IMR-90 (cell line): ENCODE results near the gene ATG101. TPM values are rescaled to one million over a fixed set of nuclear protein-coding genes. Genes with fewer than 3 reads are reported as not detected.
A peak's percentile ranks its signal among the peaks of the same experiment; 100 is the strongest.

Source experiments
- ATAC-seq: fragments of 200-7000 bp; cut with Tn5 transposase; 2 replicates; pipeline ENCODE4 v1.9.1; 2020; ENCODE audit warnings: low read depth, mild to moderate bottlenecking, moderate library complexity
- BruUV-seq: library from RNA; stranded (reverse); fragments of 400-500 nt; replicated peaks from 2 replicates; lab custom pipeline; 2021; lab: Mats Ljungman, UMichigan
- CTCF ChIA-PET: fragments of 300-600 bp; formaldehyde crosslinking; extraction: SDS; loops from one replicate; lab custom pipeline; 2021; ENCODE audit warnings: antibody characterized with exemption; lab: Yijun Ruan, JAX
- POLR2A ChIA-PET: fragments of 300-600 bp; sonication (Branson Sonifier 250); formaldehyde crosslinking; loops from one replicate; lab custom pipeline; 2022; ENCODE audit warnings: antibody characterized with exemption; ENCODE audit not compliant: unreplicated experiment; lab: Charles Lee
- DNase-seq: peaks from one replicate; pipeline ENCODE4 v3.0.0; 2013
- H2AFZ ChIP-seq: replicated peaks from 2 replicates; pipeline ENCODE3; 2013; ENCODE audit warnings: low read length, mild to moderate bottlenecking; ENCODE audit not compliant: poor library complexity
- H2AK5ac ChIP-seq: 2 replicates; pipeline ENCODE4 v1.6.1; 2013; ENCODE audit warnings: low read depth, low read length, inconsistent platforms
- H2AK9ac ChIP-seq: replicated peaks from 2 replicates; pipeline ENCODE3; 2013; ENCODE audit warnings: mild to moderate bottlenecking, low read depth, low read length, moderate library complexity; ENCODE audit not compliant: poor library complexity
- H2BK120ac ChIP-seq: 2 replicates; pipeline ENCODE4 v1.6.1; 2013; ENCODE audit warnings: low read depth, low read length, inconsistent platforms
- H2BK15ac ChIP-seq: 3 replicates; pipeline ENCODE4 v1.6.1; 2013; ENCODE audit warnings: low read depth, low read length, inconsistent platforms
- H2BK20ac ChIP-seq: 2 replicates; pipeline ENCODE4 v1.6.1; 2013; ENCODE audit warnings: low read depth, mild to moderate bottlenecking, inconsistent platforms, low read length, moderate library complexity
- H2BK5ac ChIP-seq: 2 replicates; pipeline ENCODE4 v1.6.1; 2013; ENCODE audit warnings: mild to moderate bottlenecking, low read depth, low read length, inconsistent platforms; ENCODE audit not compliant: poor library complexity, severe bottlenecking
- H3K14ac ChIP-seq: replicated peaks from 2 replicates; pipeline ENCODE4 v1.6.1; 2013; ENCODE audit warnings: low read depth, low read length, inconsistent platforms
- H3K18ac ChIP-seq: 2 replicates; pipeline ENCODE4 v1.6.1; 2013; ENCODE audit warnings: low read depth, low read length, control low read depth
- H3K23ac ChIP-seq: 2 replicates; pipeline ENCODE4 v1.6.1; 2013; ENCODE audit warnings: low read depth, low read length, inconsistent platforms
- H3K27ac ChIP-seq: 2 replicates; pipeline ENCODE4 v1.5.1; 2013; ENCODE audit warnings: mild to moderate bottlenecking, control low read depth, low read length; ENCODE audit not compliant: insufficient read depth
- H3K27me3 ChIP-seq: 2 replicates; pipeline ENCODE4 v1.6.1; 2013; ENCODE audit warnings: low read length; ENCODE audit not compliant: control insufficient read depth, insufficient read depth
- H3K36me3 ChIP-seq: 2 replicates; pipeline ENCODE4 v1.6.1; 2013; ENCODE audit warnings: low read length, mixed read lengths; ENCODE audit not compliant: control insufficient read depth, insufficient read depth
- H3K4ac ChIP-seq: 2 replicates; pipeline ENCODE4 v1.6.1; 2013; ENCODE audit warnings: low read depth, low read length, inconsistent platforms
- H3K4me1 ChIP-seq: 2 replicates; pipeline ENCODE4 v1.6.1; 2013; ENCODE audit warnings: low read length, mixed read lengths; ENCODE audit not compliant: control insufficient read depth, insufficient read depth
- H3K4me2 ChIP-seq: 2 replicates; pipeline ENCODE4 v1.6.1; 2013; ENCODE audit warnings: low read depth, mild to moderate bottlenecking, control low read depth, low read length, moderate library complexity
- H3K4me3 ChIP-seq: 2 replicates; pipeline ENCODE4 v1.5.1; 2013; ENCODE audit warnings: low read depth, mild to moderate bottlenecking, control low read depth, low read length, moderate library complexity; ENCODE audit not compliant: insufficient read depth
- H3K56ac ChIP-seq: 2 replicates; pipeline ENCODE4 v1.6.1; 2013; ENCODE audit warnings: low read length, inconsistent platforms; ENCODE audit not compliant: insufficient read depth; ENCODE audit errors: extremely low read depth
- H3K79me1 ChIP-seq, 2 experiments: 2 replicates each; pipeline ENCODE4 v1.6.1; 2013; ENCODE audit warnings: low read length in 2 of 2, inconsistent platforms in 1 of 2, low read depth in 1 of 2
- H3K9ac ChIP-seq: 2 replicates; pipeline ENCODE4 v1.6.1; 2013; ENCODE audit warnings: low read depth, low read length, control low read depth
- H3K9me1 ChIP-seq: 2 replicates; pipeline ENCODE4 v1.6.1; 2013; ENCODE audit warnings: low read length, inconsistent platforms; ENCODE audit not compliant: insufficient read depth
- H3K9me3 ChIP-seq: 2 replicates; pipeline ENCODE4 v1.6.1; 2013; ENCODE audit warnings: low read length; ENCODE audit not compliant: control insufficient read depth, insufficient read depth
- H4K20me1 ChIP-seq: 2 replicates; pipeline ENCODE4 v1.6.1; 2013; ENCODE audit warnings: low read length, inconsistent platforms; ENCODE audit not compliant: insufficient read depth
- H4K5ac ChIP-seq: 2 replicates; pipeline ENCODE4 v1.6.1; 2013; ENCODE audit warnings: mild to moderate bottlenecking, low read depth, low read length, control low read depth
- H4K8ac ChIP-seq, 2 experiments: 2 replicates each; pipeline ENCODE4 v1.6.1; 2013; ENCODE audit warnings: low read depth in 2 of 2, low read length in 2 of 2, control low read depth in 1 of 2, inconsistent platforms in 1 of 2
- H4K91ac ChIP-seq: 2 replicates; pipeline ENCODE4 v1.6.1; 2013; ENCODE audit warnings: low read depth, low read length, inconsistent platforms; ENCODE audit not compliant: insufficient read depth
- BHLHE40 ChIP-seq: fragments of 150-350 bp; IDR thresholded peaks from 2 replicates; pipeline ENCODE4 v1.6.1; 2016; ENCODE audit warnings: mild to moderate bottlenecking, low read depth, low read length
- CEBPB ChIP-seq: IDR thresholded peaks from 2 replicates; pipeline ENCODE4 v1.6.1; 2012; ENCODE audit warnings: low read depth, low read length, improper control_type of control experiment
- CHD1 ChIP-seq: IDR thresholded peaks from 2 replicates; pipeline ENCODE4 v1.6.1; 2012; ENCODE audit warnings: low read depth, low read length, improper control_type of control experiment
- CTCF ChIP-seq: conservative IDR thresholded peaks from 2 replicates; pipeline ENCODE4 v1.5.1; 2012; ENCODE audit warnings: mild to moderate bottlenecking, low read depth, low read length, improper control_type of control experiment
- ELK1 ChIP-seq: fragments of 150-350 bp; IDR thresholded peaks from 2 replicates; pipeline ENCODE4 v1.6.1; 2016; ENCODE audit warnings: low read depth, mild to moderate bottlenecking, low read length, moderate library complexity, borderline replicate concordance
- FOS ChIP-seq: fragments of 150-350 bp; IDR thresholded peaks from 2 replicates; pipeline ENCODE4 v1.6.1; 2016; ENCODE audit warnings: low read depth, low read length
- MAFK ChIP-seq: IDR thresholded peaks from 2 replicates; pipeline ENCODE4 v1.6.1; 2012; ENCODE audit warnings: low read depth, low read length, improper control_type of control experiment
- MAZ ChIP-seq: IDR thresholded peaks from 2 replicates; pipeline ENCODE4 v1.6.1; 2012; ENCODE audit warnings: low read depth, mild to moderate bottlenecking, low read length, improper control_type of control experiment, moderate library complexity, borderline replicate concordance
- MXI1 ChIP-seq: IDR thresholded peaks from 2 replicates; pipeline ENCODE4 v1.6.1; 2012; ENCODE audit warnings: low read depth, mild to moderate bottlenecking, low read length, moderate library complexity, borderline replicate concordance
- NFE2L2 ChIP-seq: fragments of 150-350 bp; IDR thresholded peaks from 2 replicates; pipeline ENCODE4 v1.6.1; 2016; ENCODE audit warnings: low read depth, mild to moderate bottlenecking, low read length
- POLR2A ChIP-seq: IDR thresholded peaks from 2 replicates; pipeline ENCODE4 v1.6.1; 2012; ENCODE audit warnings: mild to moderate bottlenecking, low read depth, low read length
- RAD21 ChIP-seq: IDR thresholded peaks from 2 replicates; pipeline ENCODE4 v1.6.1; 2012; ENCODE audit warnings: low read length, improper control_type of control experiment
- RCOR1 ChIP-seq: IDR thresholded peaks from 2 replicates; pipeline ENCODE4 v1.6.1; 2012; ENCODE audit warnings: mild to moderate bottlenecking, low read length, improper control_type of control experiment; ENCODE audit not compliant: insufficient replicate concordance
- SMC3 ChIP-seq: fragments of 150-350 bp; IDR thresholded peaks from 2 replicates; pipeline ENCODE4 v1.6.1; 2016; ENCODE audit warnings: low read depth, mild to moderate bottlenecking, antibody characterized with exemption, low read length, moderate library complexity
- WGBS, 2 experiments: methylation state at CpG; one replicate each; pipeline versions ENCODE4 v1.1.5 to v1.1.7; 2013; ENCODE audit warnings: missing lambda C conversion rate in 2 of 2; ENCODE audit not compliant: insufficient read length in 1 of 2; ENCODE audit errors: extremely low coverage in 2 of 2; 5-methylcytosine and 5-hydroxymethylcytosine counted together
- dilution Hi-C: fragments of 300-500 bp; cut with HindIII; formaldehyde crosslinking; loops from one replicate; pipeline ENCODE4 v1.14.3; 2018; ENCODE audit warnings: low sequenced_read_pairs; ENCODE audit not compliant: unreplicated experiment
- in situ Hi-C: fragments of 300-500 bp; cut with MboI; formaldehyde crosslinking; loops from 3 replicates; pipeline ENCODE4 v1.14.3; 2019; ENCODE audit warnings: low sequenced_read_pairs, inconsistent platforms, mixed read lengths
- intact Hi-C: fragments of 100-400 bp; cut with micrococcal nuclease; formaldehyde crosslinking; loops from 2 replicates; pipeline ENCODE4 v1.10.0; 2022
- polyA plus RNA-seq, 3 experiments: library from polyadenylated mRNA; depleted of rRNA; stranded (reverse); fragments of >200 nt; gene quantifications; 2 replicates each; pipeline ENCODE4 v1.2.3, GENCODE V29; 2012; ENCODE audit warnings: low replicate concordance in 1 of 3
- total RNA-seq: library from RNA; depleted of rRNA; stranded (reverse); fragments of >200 nt; gene quantifications from 2 replicates; pipeline ENCODE4 v1.2.3, GENCODE V29; 2012

ATG101 gene
- total and polyA plus RNA-seq, 2 of the 4 experiments (the other 2 are of a cell fraction), result 93.9 to 167 TPM

- Histone ChIP-seq H4K91ac (peak within 1 kb of the TSS; percentile 43), H3K9ac (peak within 1 kb of the TSS; percentile 89), H4K8ac (peak within 1 kb of the TSS; percentile 68 to 84), H2AK5ac (peak within 1 kb of the TSS; percentile 88), H2AK9ac (peak within 1 kb of the TSS; percentile 68), H3K9me3 (no peaks in the 10 kb centered on the region), H3K27me3 (no peaks in the 10 kb centered on the region), H3K4me3 (peak within 1 kb of the TSS; percentile 97), H3K4me1 (peaks cover 18% of the 10 kb centered on the region), H3K4ac (peak within 1 kb of the TSS; percentile 77), H3K36me3 (peaks cover 15% of the 10 kb centered on the region), H2BK5ac (peak within 1 kb of the TSS; percentile 95), H3K4me2 (peak within 1 kb of the TSS; percentile 88), H2BK15ac (peak within 1 kb of the TSS; percentile 59; the same call in 1 of the 3 replicates), H2AFZ (peak within 1 kb of the TSS; percentile 83), H3K79me1 (peaks cover 0 to 69% of the 10 kb centered on the region in 2 experiments; a peak in 2 of 4 replicates), H3K9me1 (peaks cover 14% of the 10 kb centered on the region; the same call in 1 of the 2 replicates), H2BK120ac (peak within 1 kb of the TSS; percentile 86), H2BK20ac (peak within 1 kb of the TSS; percentile 32; the same call in 1 of the 2 replicates), H3K27ac (peak within 1 kb of the TSS; percentile 86), H4K5ac (peak within 1 kb of the TSS; percentile 88), H3K23ac (peak within 1 kb of the TSS; percentile 77), H3K18ac (peak within 1 kb of the TSS; percentile 81), H3K56ac (peak within 1 kb of the TSS; percentile 62; the same call in 1 of the 2 replicates), H3K14ac (peak within 1 kb of the TSS; percentile 78), H4K20me1 (peaks cover 36% of the 10 kb centered on the region)
- DNase-seq, result peak; percentile 95
- in situ Hi-C loops, result no loop called here
- CTCF ChIA-PET, result interaction anchor here (0.6 to 1.5 kb wide), 6 partner anchors 13 to 58 kb away, joined by 3 to 5 read pairs (median 4); no protein-coding TSS in a partner anchor
- POLR2A ChIA-PET, result interaction anchor here (0.6 to 1.2 kb wide), 3 partner anchors 18 to 762 kb away, joined by 4 to 6 read pairs (median 5); no protein-coding TSS in a partner anchor
- intact Hi-C loops, result loop anchor here (1.0 kb wide), 1 partner anchor 13 kb away; no protein-coding TSS in a partner anchor
- dilution Hi-C loops, result no loop called here
- ATAC-seq, result peak; percentile 97
- TF ChIP-seq POLR2A, result peak; percentile 97
- TF ChIP-seq CTCF, result peak; percentile 47; the same call in 1 of the 2 replicates
- peak; percentile 43; the same call in 1 of the 2 replicates for TF ChIP-seq SMC3
- no peak for TF ChIP-seq RCOR1
- peak; percentile 29; the same call in 1 of the 2 replicates for TF ChIP-seq NFE2L2
- no peak for TF ChIP-seq MAFK
- TF ChIP-seq MXI1, result no peak
- TF ChIP-seq MAZ, result peak; percentile 95
- TF ChIP-seq ELK1, result peak; percentile 98
- peak; percentile 43 for TF ChIP-seq BHLHE40
- no peak for TF ChIP-seq FOS
- peak; percentile 39 for TF ChIP-seq CHD1
- no peak; the same call in none of the 2 replicates for TF ChIP-seq RAD21
- no peak for TF ChIP-seq CEBPB
- TSS peak; percentile 91 for BruUV-seq
- WGBS, 2 experiments, result 1% methylated on average over 30 of the region's 77 CpGs; no CpG with 5 or more reads in 1 of the 2 experiments
Measured at GRCh38 chr12:52050758-52051541, 18.8 kb upstream of the ATG101 start, which contains the start of gene NR4A1. TSS of gene NR4A1 (plus strand) at chr12:52051442. CDS start at chr12:52054329, 2,887 bp downstream.
